Measurements from ENCODE around the gene RTL10.

RTL10 gene

DNA sequence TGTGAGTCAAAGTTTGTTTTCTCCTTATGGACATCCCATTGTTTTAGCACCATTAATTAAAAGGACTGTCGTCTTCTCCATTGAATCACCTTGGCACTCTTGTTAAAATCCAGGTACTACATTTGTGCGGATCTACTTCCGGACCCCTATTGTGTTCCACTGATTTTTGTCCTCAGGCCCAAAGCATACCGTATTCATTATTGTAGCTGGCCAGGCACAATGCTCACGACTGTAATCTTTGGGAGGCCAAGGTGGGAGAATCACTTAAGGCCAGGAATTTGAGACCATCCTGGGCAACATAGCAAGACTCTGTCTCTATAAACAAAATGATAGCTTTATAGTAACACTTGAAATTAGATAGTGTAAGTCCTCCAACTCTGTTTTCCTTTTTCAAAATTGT, 8.9 kb upstream of the RTL10 start:
- DNase-seq (ENCODE audit: low spot score) = no peak

DNA sequence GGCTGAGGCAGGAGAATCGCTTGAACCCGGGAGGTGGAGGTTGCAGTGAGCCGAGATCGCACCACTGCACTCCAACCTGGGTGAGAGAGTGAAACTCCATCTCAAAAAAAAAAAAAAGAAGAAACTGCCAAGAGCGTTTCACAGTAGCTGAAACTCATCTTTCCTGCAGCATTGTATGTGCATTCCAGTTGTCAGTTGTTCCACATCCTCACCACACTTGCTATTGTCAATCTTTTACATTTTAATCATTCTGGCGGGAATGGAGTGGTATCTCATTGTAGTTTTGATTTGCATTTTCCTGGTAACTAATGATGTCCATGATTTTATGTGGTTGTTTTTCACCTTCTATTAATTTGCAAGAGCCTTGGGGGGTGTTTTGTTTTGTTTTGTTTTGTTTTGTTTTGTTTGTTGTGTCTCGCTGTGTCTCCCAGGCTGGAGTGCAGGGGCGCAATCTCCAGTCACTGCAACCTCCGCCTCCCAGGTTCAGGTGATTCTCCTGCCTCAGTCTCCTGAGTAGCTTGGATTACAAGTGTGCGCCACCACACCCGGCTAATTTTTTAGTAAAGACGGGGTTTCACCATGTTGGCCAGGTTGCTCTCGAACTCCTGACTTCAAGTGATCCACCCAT, 8.1 kb upstream of the RTL10 start:
- no peak for DNase-seq (ENCODE audit: low spot score)

DNA sequence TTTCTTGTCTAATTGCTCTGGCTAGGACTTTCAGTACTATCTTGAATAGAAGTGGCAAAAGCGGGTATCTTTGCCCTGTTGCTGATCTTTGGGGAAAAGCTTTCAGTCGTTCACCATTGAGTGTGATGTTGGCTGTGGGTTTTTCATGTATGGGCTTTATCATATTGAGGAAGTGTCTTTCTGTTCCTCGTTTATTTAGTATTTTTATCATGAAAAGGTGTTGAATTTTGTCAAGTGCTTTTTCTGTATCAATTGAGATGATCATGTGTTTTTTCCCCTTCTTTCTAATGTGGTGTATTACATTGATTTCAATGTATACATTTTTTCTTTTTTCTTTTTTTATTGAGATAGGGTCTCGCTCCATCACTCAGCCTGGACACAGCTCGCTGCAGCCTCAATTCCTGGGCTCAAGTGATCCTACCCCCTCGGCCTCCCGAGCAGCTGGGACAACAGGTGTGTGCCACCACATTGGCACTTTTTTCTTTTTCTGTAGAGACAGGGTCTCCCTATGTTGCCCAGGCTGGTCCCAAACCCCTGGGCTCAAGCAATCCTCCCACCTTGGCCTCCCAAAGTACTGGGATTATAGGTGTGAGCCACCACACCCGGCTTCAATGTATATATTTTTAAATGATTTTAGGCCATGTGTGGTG, 5.3 kb upstream of the RTL10 start:
- no peak for DNase-seq (ENCODE audit: low spot score)

DNA sequence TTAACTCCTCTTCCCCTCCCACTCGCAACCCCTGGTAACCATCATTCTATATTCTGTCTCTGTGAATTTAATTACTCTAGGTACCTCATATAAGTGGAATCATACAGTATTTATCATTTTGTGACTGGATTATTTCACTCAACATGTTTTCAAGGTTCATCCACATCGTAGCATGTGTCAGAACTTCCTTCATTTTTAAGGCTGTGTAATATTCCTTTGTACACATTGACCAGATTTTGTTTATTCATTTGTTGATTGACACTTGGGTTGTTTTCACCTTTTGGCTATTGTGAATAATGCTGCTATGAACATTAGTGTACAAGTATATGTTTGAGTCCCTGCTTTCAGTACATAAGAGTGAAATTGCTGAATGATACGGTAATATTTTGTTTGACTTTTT, 2.7 kb upstream of the RTL10 start:
- no peak for DNase-seq (ENCODE audit: low spot score)

DNA sequence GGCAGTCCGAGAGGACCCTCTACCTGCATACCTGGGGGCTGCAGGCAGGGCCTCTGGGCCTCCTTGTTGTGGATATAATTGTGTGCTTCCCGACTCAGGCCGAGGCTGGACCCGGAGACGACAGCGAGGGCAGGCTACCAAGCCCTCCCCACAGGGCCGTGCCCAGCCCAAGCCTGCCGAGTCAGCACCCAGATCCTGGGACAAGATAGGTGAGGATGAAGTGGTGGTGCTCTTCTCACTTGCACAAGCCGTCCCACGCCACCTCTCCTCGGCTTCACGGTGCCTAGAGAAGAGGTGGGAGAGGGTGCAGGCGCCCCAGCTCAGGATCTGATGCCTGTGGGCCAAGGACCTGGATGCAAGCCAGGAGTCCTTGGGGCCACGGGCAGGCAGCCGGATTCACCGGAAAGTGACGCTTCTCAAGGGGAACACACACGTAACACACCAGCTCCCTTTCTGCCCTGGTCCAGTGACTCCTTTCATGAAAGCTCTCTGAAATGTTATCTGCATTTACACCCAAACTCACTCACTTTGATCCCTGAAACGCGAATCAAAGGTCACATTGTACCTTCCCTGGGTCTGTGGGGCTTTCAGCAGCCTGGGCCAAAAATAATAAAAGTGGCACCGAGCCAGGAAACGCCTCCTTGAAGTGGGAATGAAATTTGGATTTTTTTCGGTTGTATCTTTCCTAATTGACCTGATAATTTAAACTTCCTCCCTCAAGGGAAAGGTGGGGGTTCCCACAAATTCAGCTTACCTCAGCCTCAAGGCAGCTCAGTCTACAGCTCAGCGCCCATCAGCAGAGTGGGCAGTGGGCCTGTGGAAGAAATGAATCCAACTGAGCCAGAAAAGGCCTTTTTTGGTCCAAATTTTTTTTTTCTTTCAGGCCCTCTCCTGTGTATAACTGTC, 1.1 kb upstream of the RTL10 start:
- peak; percentile 58 for DNase-seq (ENCODE audit: low spot score)

DNA sequence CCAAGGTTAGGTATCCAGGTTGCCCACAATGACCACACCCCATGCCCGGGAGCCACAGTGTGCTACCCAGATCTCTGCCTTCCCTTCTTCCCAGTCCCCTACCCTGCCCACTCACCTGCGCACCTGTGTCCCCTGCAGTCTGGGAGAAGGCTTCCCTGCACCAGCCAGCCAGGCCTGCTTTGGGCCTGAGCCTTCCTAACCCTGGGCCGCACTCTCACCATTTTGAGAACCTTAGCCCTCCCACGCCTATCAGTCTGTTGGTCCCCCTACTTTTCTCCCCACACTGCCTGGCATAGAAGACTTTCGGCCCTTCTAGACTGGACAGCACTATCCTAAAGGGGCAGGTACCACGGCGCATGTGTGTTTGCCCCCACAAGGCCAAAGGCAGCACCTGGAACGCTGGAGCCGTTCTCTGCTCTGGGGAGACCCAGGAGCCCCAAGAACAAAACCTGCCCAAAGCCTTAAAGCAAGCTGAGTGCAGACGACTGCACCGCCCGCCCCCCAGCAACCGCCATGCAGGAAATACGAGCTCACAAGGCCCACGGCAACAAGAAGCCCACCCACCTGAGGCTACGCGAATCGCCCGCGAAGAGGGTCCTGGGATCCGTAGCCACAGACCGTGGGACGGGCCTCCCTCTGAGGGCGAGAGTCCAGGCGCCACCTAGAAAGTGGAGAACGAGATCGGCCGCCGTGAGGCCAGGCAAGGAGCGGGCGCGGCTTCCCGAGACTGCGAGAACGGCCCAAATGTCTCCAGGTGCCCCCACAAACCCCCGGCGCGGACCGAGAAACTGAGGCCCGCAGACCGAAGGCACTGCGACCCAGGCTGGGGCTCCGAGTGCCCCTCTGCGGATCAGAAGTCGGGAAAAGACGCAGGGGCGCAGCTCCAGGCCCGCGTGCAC, 546 bp downstream of the RTL10 start:
- no peak for DNase-seq (ENCODE audit: low spot score)

DNA sequence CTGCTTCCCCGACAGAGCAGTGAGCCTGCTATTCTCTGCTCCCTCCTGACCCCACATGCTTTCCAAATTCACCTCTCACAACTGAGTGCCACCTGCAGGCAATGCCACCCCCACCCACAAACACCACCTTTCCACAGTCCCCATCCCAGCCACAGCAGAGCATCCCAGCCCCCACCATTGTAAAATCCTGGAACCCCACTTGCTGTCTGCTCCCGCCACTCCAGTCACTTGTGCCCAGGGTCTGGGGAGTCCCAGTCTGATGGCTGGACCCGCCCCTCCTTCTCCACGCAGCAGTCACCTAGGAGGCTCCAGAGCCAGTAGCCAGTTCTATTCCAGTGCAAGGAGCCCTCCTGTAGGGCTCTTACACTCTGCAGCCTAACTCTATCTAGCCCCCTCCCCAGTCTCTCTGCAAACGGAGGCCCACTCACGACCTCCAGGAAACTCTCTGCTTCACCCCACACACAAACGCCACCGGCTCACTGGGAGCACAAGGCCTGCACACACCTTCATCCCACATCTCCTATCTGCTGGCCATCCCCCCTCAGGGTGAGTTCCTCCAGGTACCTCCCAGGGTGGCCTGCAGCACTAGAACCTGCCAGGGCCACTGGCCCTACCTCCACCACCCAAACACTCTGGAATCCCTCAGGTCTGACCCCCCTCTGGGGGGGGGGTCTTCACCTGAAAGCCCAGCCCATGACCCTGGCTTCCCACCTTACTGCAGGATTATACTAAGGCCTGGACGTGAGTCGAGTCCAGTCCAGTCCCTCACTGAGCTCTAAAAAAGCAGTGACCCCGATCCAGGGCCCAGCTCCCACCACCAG, 1.4 kb downstream of the RTL10 start:
- no peak for DNase-seq (ENCODE audit: low spot score)

DNA sequence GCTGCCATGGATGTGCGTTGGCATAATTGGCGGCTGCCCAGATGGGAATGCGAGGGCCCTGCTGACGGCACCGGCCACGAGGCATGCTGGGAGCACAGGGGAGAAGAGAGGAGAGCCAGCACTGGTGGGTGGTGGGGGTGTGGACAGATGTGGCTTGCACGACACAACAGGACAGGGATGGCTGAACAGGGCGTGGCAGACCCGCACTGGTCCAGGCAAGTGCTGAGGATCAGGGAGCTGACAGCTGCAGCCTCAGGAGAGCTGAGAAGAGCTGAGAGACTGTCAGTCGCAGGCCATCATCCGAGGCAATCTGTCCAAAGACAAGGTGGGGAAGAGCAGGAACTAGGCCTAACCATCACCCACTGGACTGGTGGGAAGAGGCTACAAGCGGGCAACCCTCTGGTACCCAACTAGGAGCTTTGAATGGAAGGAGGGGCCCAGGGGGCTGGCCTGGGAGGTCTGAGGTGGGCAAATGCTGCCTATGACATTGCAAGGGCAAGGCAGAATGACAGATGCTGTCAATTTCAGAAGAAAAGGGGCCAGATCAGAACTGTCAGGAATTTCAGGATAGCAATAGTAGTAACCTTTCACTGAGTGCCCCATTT, 2.4 kb downstream of the RTL10 start:
- no peak for DNase-seq (ENCODE audit: low spot score)

DNA sequence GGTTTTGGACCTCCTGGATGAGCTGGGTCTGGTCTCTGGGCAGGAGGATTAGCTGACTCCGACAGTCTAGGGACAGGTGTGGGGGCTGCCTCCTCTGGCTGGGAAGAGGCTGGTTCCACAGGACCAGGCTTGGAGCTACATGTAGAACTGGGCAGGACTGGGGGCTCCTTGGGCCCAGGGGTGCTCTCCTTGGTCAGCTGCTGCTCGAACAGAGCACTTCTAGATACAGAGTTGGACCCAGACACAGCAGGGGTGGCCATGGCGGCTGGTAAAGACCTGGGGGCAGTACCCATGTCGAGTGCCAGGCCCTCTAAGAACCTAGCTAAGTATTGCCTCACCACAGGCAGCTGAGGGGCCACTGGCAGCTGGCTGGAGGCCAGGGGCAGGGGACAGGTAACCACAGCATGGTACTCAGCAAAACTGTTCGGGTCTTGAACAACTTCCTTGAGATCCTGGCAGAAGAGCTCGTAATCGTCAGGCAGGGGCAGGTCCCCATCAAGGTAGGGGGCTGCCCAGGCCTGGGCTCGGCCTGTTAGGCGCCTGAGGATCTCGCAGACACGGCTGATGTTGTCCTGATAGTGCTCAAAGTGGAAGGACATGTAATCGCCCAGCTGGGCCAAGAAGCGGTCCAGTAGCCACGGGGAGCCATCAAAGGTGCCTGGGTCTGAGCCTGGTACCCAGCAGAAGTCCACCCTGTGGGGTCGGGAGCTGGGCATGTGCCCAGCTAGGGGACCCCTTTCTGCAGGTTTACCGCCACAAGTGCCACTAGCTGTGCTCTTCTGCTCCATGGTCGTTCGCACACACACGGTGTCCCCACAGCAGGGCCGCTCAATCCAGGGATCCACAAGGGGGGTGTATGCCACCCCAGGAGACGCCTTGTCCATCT, 3.1 kb downstream of the RTL10 start:
- no peak for DNase-seq (ENCODE audit: low spot score)

DNA sequence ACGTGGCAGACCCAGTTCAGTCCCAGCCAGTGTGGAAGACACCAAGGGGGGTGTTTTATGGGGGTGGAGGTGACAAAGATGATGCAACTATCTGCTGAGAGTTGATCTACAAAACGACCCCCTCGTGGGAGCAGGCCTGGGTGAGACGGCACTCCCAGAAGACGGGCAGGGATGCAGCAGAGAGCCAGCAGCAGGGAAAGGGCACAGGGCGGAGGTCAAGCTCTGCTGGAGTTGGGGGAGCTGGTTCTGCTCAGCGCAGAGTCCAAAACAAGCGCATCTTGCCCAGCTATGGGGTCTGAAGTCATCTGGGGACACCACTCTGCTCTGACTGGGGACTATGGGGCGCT, 3.9 kb downstream of the RTL10 start:
- no peak for DNase-seq (ENCODE audit: low spot score)

DNA sequence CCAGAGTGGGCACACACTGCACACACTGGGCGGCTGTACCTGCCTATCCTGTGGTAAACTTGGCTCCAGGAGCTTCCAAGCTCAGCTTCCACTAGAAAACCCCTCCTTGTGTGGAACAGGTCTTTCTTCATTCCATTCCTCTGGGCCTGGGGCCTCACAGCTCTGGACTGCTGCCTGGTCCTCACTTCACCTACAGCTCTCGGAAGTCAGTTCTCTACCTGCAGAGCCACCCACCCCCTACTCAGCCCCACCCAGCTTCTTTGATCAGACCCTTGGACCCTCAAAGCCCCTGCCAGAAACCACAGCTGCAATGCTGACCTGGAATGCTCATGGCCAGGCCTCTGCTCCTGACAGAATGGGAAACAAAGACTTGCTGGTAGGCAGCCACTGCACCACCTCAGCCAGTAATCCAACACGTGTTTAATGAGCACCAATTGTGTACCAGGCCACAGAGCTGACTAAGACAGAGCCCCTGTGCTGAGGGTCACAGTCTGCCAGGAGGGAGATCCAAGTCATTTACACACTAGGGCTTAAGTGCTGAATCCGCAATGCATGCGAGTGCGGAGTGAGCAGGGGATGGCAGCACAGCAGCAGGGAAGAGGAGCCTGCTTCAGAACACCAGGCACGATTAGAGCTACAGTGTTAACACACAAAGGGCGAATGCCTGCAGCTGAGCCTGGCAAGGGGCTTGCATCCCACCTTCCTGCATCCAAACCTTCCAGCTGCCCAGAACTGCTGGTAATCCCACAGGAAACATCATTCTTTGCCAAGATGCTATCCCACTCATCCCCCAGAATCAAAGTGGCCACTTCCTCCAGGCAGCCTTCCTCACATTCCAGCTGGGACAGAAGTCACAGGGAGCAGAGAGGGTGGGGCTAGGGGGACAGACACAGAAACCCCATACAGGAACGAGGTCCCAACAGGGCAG, 4.6 kb downstream of the RTL10 start:
- DNase-seq (ENCODE audit: low spot score) = no peak

DNA sequence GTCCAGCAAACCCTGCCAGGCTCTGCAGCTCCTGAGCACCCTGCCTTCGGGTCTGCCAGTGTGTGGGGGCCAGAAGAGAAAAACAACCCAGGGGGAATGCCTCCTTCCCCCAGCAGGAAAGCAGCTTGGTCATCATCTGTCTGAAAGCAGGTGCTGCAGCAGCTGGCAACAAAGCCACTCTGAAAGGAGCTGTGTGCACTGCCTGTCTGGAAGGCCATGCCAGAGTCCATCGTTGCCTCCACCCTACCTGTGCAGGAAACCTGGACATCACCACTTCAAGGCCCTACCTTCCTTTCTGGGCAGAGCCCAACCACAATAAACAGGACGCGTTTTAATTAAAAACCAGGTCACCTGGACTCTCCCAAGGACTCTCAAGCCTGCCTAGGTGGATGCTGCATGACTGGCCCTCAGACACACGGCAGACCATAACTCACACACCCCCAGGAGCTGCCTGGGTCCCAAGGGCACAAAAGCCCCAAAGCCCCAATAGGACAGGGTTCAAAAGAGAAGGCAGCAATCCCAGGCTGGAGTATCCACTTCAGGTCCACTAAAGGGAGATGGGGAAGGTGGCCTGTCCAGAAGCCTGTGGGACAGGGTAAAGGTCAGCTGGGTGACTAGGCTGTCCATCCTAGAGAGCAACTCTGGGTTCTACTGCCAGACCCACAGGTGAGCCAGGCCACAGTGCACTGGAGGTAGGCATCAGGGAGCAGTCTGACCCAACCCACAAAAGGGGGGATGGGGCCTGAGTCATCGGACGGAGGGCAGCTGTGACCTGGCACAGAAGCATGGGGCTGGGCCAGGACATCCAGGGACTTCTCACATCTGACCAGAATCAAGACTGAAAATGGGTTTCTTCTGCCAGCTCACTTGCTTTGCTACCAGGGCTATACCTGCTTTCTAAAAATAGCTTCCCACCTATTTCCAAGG, 6.1 kb downstream of the RTL10 start:
- DNase-seq (ENCODE audit: low spot score) = no peak

DNA sequence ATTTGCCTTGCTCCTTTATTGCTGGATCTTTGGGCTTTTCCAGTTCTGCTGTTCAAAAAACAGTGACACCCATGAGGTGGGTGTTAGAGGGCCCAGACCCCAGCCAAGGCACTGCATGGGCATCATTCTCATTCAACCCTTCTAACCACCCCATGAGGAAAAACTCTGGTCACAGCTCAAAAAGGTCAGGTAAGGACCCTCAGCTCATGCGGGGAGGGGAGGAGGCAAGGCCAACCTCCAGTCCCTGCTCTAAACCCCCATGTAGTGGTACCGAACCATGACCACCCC, 7.4 kb downstream of the RTL10 start:
- DNase-seq (ENCODE audit: low spot score) = no peak

DNA sequence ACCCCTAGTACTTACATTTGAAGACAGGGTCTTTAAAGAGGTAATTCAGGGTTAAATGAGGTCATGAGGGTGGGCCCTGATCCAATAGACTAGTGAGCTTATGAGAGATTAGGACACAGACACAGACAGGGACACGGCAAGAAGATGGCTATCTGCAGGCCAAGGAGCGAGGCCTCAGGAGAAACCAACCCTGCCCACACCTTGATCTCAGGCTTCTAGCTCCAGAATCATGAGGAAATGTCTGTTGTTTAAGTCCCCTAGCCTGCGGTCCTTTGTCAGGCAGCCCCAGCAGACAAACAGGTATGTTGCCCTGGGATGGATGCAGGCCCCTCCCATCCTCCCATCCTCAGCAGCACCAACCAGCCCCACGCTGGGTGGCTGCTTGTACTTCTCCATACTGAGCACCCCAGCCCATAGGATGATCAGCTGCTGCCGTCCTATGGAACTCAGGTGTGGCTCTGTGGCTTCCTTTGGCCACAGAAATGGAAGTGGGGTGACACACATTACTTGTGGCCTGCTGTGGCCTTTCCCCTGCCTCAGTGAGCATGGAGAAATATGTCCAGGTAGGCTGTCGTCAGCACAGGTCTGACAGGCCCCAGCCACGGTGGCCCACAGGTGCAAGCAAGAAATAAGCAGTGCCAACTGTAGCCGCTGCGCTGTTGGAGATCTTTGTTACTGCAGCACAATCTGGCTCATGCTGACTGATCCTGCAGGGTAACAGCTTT, 7.9 kb downstream of the RTL10 start:
- no peak for DNase-seq (ENCODE audit: low spot score)

DNA sequence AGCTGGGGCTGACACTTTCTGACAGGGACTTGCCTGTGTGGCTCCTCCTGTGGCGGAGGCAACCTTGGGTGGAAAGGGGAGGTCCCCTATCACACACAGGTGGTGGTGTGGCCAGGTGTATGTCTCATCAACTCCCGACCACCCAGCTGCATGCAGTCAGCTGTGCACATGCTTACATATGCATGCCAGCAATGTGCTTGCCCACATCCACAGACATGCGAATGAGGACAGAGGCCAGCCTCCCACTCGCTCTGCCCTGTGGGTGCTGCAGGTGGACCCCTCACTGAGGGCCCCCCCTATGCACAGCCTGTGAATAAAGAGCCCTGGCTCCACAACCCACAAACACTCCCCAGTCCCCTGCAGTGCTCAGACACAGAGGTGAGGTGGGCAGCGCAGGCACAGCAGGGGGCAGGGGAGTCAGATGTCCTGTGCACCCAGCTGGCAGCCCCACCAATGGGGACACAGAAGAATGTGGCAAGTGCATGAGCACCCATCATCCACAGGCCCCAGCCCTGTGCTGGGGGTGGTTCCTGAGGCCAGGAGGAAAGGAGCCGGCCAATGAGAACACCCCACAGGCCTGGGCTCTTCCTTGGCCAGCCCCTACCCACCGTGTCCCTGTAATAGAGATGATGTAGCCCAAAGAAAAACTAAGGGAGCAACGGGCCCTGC, 9.5 kb downstream of the RTL10 start:
- no peak for DNase-seq (ENCODE audit: low spot score)

DNA sequence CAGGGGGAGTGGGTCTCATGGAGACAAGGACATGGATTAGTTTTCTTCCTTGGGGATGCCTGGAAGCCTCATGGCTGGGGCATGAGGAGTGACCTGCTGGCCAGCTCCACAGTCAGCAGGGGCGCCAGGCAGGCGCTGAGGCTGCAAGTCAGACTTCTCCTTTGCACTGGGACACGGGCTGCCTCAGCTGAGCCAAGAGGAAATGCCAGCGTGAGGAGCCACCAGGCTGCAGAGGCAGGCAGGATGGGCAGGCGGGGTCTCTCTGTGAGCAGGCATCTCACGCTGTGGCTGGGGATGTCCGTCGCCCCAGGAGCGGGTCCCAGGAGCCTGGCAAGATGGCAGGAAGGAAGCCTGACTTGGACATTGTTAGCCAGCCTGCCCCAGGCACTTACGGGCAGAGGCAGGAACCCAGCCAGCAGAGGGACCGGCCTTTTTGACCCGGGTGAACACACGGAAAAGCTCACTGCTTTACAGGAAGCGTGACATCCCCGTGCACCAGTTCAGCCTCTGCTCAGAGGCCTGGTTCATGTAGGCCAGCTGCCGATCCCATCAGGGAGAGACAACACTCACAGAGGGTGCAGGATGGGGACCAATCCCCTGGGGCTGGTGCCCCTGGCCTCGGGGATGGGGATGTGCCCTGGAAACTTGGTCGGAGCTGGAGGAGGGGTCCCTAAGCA, 10.2 kb downstream of the RTL10 start:
- DNase-seq (ENCODE audit: low spot score) = peak; percentile 41

All from AG08396 (cell line).